ENCODE measurements around the gene NAMPT.
"Not testable (repeated sequence)": the region's sequence is repeated elsewhere in the genome, so short reads cannot be mapped to it uniquely, and the experiment has no call there.

NAMPT gene

GRCh38 chr7:106305732-106306131, 20.9 kb upstream of the NAMPT start:
- Histone ChIP-seq H3K4me3 (ENCODE audit: low read length in 2 of 2) (no peak overlapping the region), H3K36me3 (ENCODE audit: control insufficient read depth in 2 of 2, insufficient read depth in 2 of 2, low read length in 2 of 2) (no peaks in the 10 kb centered on the region), H3K27me3 (ENCODE audit: control insufficient read depth in 2 of 2, insufficient read depth in 2 of 2, low read length in 2 of 2) (no peaks in the 10 kb centered on the region), H3K4me1 (ENCODE audit: control insufficient read depth in 2 of 2, insufficient read depth in 2 of 2, low read length in 2 of 2) (no peaks in the 10 kb centered on the region), H3K9me3 (ENCODE audit: control insufficient read depth in 2 of 2, low read length in 2 of 2) (no peaks in the 10 kb centered on the region), H3K9ac (ENCODE audit: low read depth in 1 of 2, low read length in 2 of 2) (no peak overlapping the region), H3K27ac (ENCODE audit: low read depth in 2 of 2, low read length in 2 of 2) (no peak overlapping the region)

GRCh38 chr7:106304568-106304967, 19.8 kb upstream of the NAMPT start:
- Histone ChIP-seq H3K36me3 (ENCODE audit: control insufficient read depth in 2 of 2, insufficient read depth in 2 of 2, low read length in 2 of 2) (no peaks in the 10 kb centered on the region), H3K4me3 (ENCODE audit: low read length in 2 of 2) (no peak overlapping the region), H3K27ac (ENCODE audit: low read depth in 2 of 2, low read length in 2 of 2) (no peak overlapping the region), H3K9ac (ENCODE audit: low read depth in 1 of 2, low read length in 2 of 2) (no peak overlapping the region), H3K4me1 (ENCODE audit: control insufficient read depth in 2 of 2, insufficient read depth in 2 of 2, low read length in 2 of 2) (no peaks in the 10 kb centered on the region), H3K27me3 (ENCODE audit: control insufficient read depth in 2 of 2, insufficient read depth in 2 of 2, low read length in 2 of 2) (no peaks in the 10 kb centered on the region), H3K9me3 (ENCODE audit: control insufficient read depth in 2 of 2, low read length in 2 of 2) (no peaks in the 10 kb centered on the region)

- H3K9me3 ChIP-seq (ENCODE audit: control insufficient read depth in 2 of 2, low read length in 2 of 2); H3K4me3 ChIP-seq (ENCODE audit: low read length in 2 of 2); H3K27me3 ChIP-seq (ENCODE audit: control insufficient read depth in 2 of 2, insufficient read depth in 2 of 2, low read length in 2 of 2); H3K36me3 ChIP-seq (ENCODE audit: control insufficient read depth in 2 of 2, insufficient read depth in 2 of 2, low read length in 2 of 2); H3K9ac ChIP-seq (ENCODE audit: low read depth in 1 of 2, low read length in 2 of 2); H3K4me1 ChIP-seq (ENCODE audit: control insufficient read depth in 2 of 2, insufficient read depth in 2 of 2, low read length in 2 of 2); H3K27ac ChIP-seq (ENCODE audit: low read depth in 2 of 2, low read length in 2 of 2): not testable (repeated sequence)
Measured at GRCh38 chr7:106298631-106299030, 13.8 kb upstream of the NAMPT start.

GRCh38 chr7:106298155-106298554, 13.4 kb upstream of the NAMPT start:
- H3K4me1 ChIP-seq (ENCODE audit: control insufficient read depth in 2 of 2, insufficient read depth in 2 of 2, low read length in 2 of 2); H3K9ac ChIP-seq (ENCODE audit: low read depth in 1 of 2, low read length in 2 of 2): not testable (repeated sequence)

GRCh38 chr7:106294334-106294733, 9.6 kb upstream of the NAMPT start:
- Histone ChIP-seq H3K36me3 (ENCODE audit: control insufficient read depth in 2 of 2, insufficient read depth in 2 of 2, low read length in 2 of 2) (no peaks in the 10 kb centered on the region), H3K4me1 (ENCODE audit: control insufficient read depth in 2 of 2, insufficient read depth in 2 of 2, low read length in 2 of 2) (peaks cover 5 to 22% of the 10 kb centered on the region in 2 donors), H3K27ac (ENCODE audit: low read depth in 2 of 2, low read length in 2 of 2) (no peak overlapping the region), H3K27me3 (ENCODE audit: control insufficient read depth in 2 of 2, insufficient read depth in 2 of 2, low read length in 2 of 2) (no peaks in the 10 kb centered on the region), H3K9ac (ENCODE audit: low read depth in 1 of 2, low read length in 2 of 2) (no peak overlapping the region), H3K4me3 (ENCODE audit: low read length in 2 of 2) (no peak overlapping the region), H3K9me3 (ENCODE audit: control insufficient read depth in 2 of 2, low read length in 2 of 2) (no peaks in the 10 kb centered on the region)

More at GRCh38 chr7:106298155-106298554, 13.4 kb upstream of the NAMPT start:
- not testable (repeated sequence) for H3K9me3 ChIP-seq (ENCODE audit: control insufficient read depth in 2 of 2, low read length in 2 of 2); H3K36me3 ChIP-seq (ENCODE audit: control insufficient read depth in 2 of 2, insufficient read depth in 2 of 2, low read length in 2 of 2); H3K27me3 ChIP-seq (ENCODE audit: control insufficient read depth in 2 of 2, insufficient read depth in 2 of 2, low read length in 2 of 2); H3K27ac ChIP-seq (ENCODE audit: low read depth in 2 of 2, low read length in 2 of 2); H3K4me3 ChIP-seq (ENCODE audit: low read length in 2 of 2)

- no peaks in the 10 kb centered on the region for H3K27me3 ChIP-seq (ENCODE audit: control insufficient read depth in 2 of 2, insufficient read depth in 2 of 2, low read length in 2 of 2)
- no peaks in the 10 kb centered on the region for H3K9me3 ChIP-seq (ENCODE audit: control insufficient read depth in 2 of 2, low read length in 2 of 2)
- no peaks in the 10 kb centered on the region for H3K36me3 ChIP-seq (ENCODE audit: control insufficient read depth in 2 of 2, insufficient read depth in 2 of 2, low read length in 2 of 2)
- H3K9ac ChIP-seq (ENCODE audit: low read depth in 1 of 2, low read length in 2 of 2), result peak overlapping the region; percentile 26 to 31
- peak overlapping the region in 1 of 2 donors; percentile 26 for H3K4me3 ChIP-seq (ENCODE audit: low read length in 2 of 2)
- peak overlapping the region; percentile 83 to 94 for H3K27ac ChIP-seq (ENCODE audit: low read depth in 2 of 2, low read length in 2 of 2)
- H3K4me1 ChIP-seq (ENCODE audit: control insufficient read depth in 2 of 2, insufficient read depth in 2 of 2, low read length in 2 of 2), result peaks cover 8 to 42% of the 10 kb centered on the region in 2 donors
Measured at GRCh38 chr7:106291247-106291646, 6.5 kb upstream of the NAMPT start.

- H3K4me3 ChIP-seq (ENCODE audit: low read length in 2 of 2), result peak overlapping the region; percentile 26 to 45
- H3K36me3 ChIP-seq (ENCODE audit: control insufficient read depth in 2 of 2, insufficient read depth in 2 of 2, low read length in 2 of 2), result no peaks in the 10 kb centered on the region
- no peaks in the 10 kb centered on the region for H3K27me3 ChIP-seq (ENCODE audit: control insufficient read depth in 2 of 2, insufficient read depth in 2 of 2, low read length in 2 of 2)
- H3K9me3 ChIP-seq (ENCODE audit: control insufficient read depth in 2 of 2, low read length in 2 of 2), result no peaks in the 10 kb centered on the region
- peaks cover 14 to 50% of the 10 kb centered on the region in 2 donors for H3K4me1 ChIP-seq (ENCODE audit: control insufficient read depth in 2 of 2, insufficient read depth in 2 of 2, low read length in 2 of 2)
- H3K27ac ChIP-seq (ENCODE audit: low read depth in 2 of 2, low read length in 2 of 2), result peak overlapping the region; percentile 88 to 94
- H3K9ac ChIP-seq (ENCODE audit: low read depth in 1 of 2, low read length in 2 of 2), result peak overlapping the region in 1 of 2 donors; percentile 64
Measured at GRCh38 chr7:106290319-106290718, 5.5 kb upstream of the NAMPT start.

- Histone ChIP-seq H3K4me1 (ENCODE audit: control insufficient read depth in 2 of 2, insufficient read depth in 2 of 2, low read length in 2 of 2) (peaks cover 14 to 51% of the 10 kb centered on the region in 2 donors), H3K9ac (ENCODE audit: low read depth in 1 of 2, low read length in 2 of 2) (peak overlapping the region; percentile 9 to 64), H3K4me3 (ENCODE audit: low read length in 2 of 2) (no peak overlapping the region), H3K27ac (ENCODE audit: low read depth in 2 of 2, low read length in 2 of 2) (peak overlapping the region; percentile 88 to 94), H3K36me3 (ENCODE audit: control insufficient read depth in 2 of 2, insufficient read depth in 2 of 2, low read length in 2 of 2) (no peaks in the 10 kb centered on the region), H3K27me3 (ENCODE audit: control insufficient read depth in 2 of 2, insufficient read depth in 2 of 2, low read length in 2 of 2) (no peaks in the 10 kb centered on the region), H3K9me3 (ENCODE audit: control insufficient read depth in 2 of 2, low read length in 2 of 2) (no peaks in the 10 kb centered on the region)
Measured at GRCh38 chr7:106289848-106290247, 5.1 kb upstream of the NAMPT start.

- peak overlapping the region; percentile 58 to 59 for H3K27ac ChIP-seq (ENCODE audit: low read depth in 2 of 2, low read length in 2 of 2)
- H3K4me3 ChIP-seq (ENCODE audit: low read length in 2 of 2), result no peak overlapping the region
- peaks cover 14 to 51% of the 10 kb centered on the region in 2 donors for H3K4me1 ChIP-seq (ENCODE audit: control insufficient read depth in 2 of 2, insufficient read depth in 2 of 2, low read length in 2 of 2)
- no peaks in the 10 kb centered on the region for H3K36me3 ChIP-seq (ENCODE audit: control insufficient read depth in 2 of 2, insufficient read depth in 2 of 2, low read length in 2 of 2)
- H3K9me3 ChIP-seq (ENCODE audit: control insufficient read depth in 2 of 2, low read length in 2 of 2), result no peaks in the 10 kb centered on the region
- H3K9ac ChIP-seq (ENCODE audit: low read depth in 1 of 2, low read length in 2 of 2), result peak overlapping the region in 1 of 2 donors; percentile 7
- no peaks in the 10 kb centered on the region for H3K27me3 ChIP-seq (ENCODE audit: control insufficient read depth in 2 of 2, insufficient read depth in 2 of 2, low read length in 2 of 2)
Measured at GRCh38 chr7:106288263-106288662, 3.5 kb upstream of the NAMPT start.

- Histone ChIP-seq H3K27ac (ENCODE audit: low read depth in 2 of 2, low read length in 2 of 2) (peak overlapping the region; percentile 58 to 59), H3K4me3 (ENCODE audit: low read length in 2 of 2) (no peak overlapping the region), H3K4me1 (ENCODE audit: control insufficient read depth in 2 of 2, insufficient read depth in 2 of 2, low read length in 2 of 2) (peaks cover 14 to 53% of the 10 kb centered on the region in 2 donors), H3K36me3 (ENCODE audit: control insufficient read depth in 2 of 2, insufficient read depth in 2 of 2, low read length in 2 of 2) (no peaks in the 10 kb centered on the region), H3K27me3 (ENCODE audit: control insufficient read depth in 2 of 2, insufficient read depth in 2 of 2, low read length in 2 of 2) (no peaks in the 10 kb centered on the region), H3K9ac (ENCODE audit: low read depth in 1 of 2, low read length in 2 of 2) (peak overlapping the region in 1 of 2 donors; percentile 7), H3K9me3 (ENCODE audit: control insufficient read depth in 2 of 2, low read length in 2 of 2) (no peaks in the 10 kb centered on the region)
Measured at GRCh38 chr7:106287786-106288185, 3.0 kb upstream of the NAMPT start.
